DND-41 (cell line): ENCODE results near the gene TSPAN18.

Experiments used
- EZH2 ChIP-seq: IDR thresholded peaks from 3 replicates; pipeline ENCODE4 v1.6.1; 2012; ENCODE audit warnings: borderline replicate concordance, low read depth, mild to moderate bottlenecking, moderate library complexity, low read length, inconsistent platforms; ENCODE audit not compliant: severe bottlenecking
- TF ChIP-seq, protein P1 (sequence below): IDR thresholded peaks from 2 replicates; pipeline ENCODE4 v1.5.1; 2012; ENCODE audit warnings: borderline replicate concordance, low read length, moderate library complexity, mild to moderate bottlenecking; ENCODE audit not compliant: poor library complexity, severe bottlenecking; ENCODE audit errors: extremely low read depth

DNA sequence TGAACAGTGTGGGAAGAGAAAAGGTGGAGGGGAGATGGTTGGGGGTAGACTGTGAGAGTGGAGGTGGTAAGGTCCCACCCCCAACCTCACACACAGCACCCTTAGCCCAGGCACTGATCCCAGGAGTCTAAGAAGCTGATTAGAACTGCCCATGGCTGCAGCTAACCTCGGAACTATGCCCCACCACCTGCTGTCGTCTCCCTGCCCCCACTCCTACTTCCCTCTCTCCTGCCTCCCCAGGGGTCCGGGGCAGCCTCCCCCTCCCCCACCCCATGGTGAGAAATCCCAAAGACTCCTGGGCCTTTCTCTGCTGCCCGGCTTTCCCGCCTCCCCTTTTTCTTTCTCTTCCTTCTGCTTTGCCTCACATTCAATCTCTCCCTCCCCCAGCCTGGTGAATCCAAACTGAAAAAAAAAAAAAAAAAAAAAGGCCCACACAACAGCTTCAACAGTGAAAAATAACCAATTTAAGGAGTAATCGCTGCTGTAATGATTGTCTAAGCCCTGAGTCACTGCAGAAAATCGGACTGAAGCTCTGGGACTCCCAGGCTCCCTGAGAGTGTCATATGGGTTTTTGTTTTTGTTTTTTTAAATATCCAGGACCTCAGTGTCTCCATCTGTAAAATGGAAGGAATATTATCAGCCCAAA, 233.6 kb downstream of the TSPAN18 start:
- TF ChIP-seq, protein P1, sequence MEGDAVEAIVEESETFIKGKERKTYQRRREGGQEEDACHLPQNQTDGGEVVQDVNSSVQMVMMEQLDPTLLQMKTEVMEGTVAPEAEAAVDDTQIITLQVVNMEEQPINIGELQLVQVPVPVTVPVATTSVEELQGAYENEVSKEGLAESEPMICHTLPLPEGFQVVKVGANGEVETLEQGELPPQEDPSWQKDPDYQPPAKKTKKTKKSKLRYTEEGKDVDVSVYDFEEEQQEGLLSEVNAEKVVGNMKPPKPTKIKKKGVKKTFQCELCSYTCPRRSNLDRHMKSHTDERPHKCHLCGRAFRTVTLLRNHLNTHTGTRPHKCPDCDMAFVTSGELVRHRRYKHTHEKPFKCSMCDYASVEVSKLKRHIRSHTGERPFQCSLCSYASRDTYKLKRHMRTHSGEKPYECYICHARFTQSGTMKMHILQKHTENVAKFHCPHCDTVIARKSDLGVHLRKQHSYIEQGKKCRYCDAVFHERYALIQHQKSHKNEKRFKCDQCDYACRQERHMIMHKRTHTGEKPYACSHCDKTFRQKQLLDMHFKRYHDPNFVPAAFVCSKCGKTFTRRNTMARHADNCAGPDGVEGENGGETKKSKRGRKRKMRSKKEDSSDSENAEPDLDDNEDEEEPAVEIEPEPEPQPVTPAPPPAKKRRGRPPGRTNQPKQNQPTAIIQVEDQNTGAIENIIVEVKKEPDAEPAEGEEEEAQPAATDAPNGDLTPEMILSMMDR: no peak
- no peak for TF ChIP-seq EZH2
